ENCODE measurements around the gene SLC47A2.

SLC47A2 gene

DNA sequence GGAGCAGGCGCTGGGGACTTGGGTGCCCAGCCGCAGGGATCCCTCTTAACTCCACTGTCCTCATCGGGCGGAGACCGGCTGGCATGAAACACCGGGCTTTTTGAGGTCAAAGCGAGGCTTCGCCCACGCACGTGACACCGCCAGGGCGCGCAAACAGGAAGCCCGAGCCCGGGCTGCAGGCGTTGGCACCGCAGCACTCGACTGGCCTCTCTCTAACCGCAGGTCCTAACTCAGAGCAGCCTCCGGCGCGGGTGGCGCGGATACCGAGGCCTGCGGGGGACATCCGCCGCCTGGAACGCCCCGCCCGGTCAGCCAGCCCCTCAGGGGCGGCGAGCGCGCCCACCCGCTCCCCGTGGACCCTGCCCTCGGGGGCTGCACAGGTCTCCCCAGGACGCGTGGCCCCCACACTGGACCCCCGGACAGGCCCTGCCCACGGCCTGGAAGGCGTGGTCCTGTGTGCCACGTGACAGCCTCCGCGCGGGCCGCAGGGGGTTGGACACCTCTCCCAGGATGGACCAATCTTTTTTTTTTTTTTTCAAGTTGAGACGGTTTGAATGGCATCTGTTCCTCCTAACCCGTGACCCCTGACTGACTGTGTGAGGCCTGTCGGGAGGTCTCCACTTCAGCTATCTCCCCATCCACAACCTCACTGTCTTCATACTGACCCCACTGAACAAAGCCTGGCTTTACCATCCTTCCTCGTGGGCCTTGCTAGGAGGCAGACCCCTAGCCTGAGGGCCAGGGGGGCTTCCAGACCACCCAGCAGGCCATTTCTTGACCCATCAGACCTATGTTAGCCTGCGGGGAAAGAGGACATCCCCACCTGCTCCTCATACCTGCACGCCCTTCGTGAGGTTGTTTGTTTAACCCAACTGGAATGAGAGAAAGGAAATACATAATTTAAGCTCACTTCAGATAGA is 8.4 kb upstream of the SLC47A2 start:
- peaks cover 0 to 12% of the 10 kb centered on the region in 2 experiments for H3K27me3 ChIP-seq (ENCODE audit: control insufficient read depth in 1 of 2, insufficient read depth in 1 of 2, low read length in 2 of 2)
- no peak overlapping the region for H3K4me3 ChIP-seq (ENCODE audit: insufficient read depth in 1 of 2, low read depth in 1 of 2, low read length in 2 of 2)
- WGBS = 97% methylated on average over 55 of the region's 55 CpGs
- peaks cover 32% of the 10 kb centered on the region for H3K4me1 ChIP-seq (ENCODE audit: control insufficient read depth, insufficient read depth, low read depth, low read length)
- no peak for DNase-seq
- no peak overlapping the region for H4K8ac ChIP-seq (ENCODE audit: low read length)
- no peak overlapping the region for H2AK5ac ChIP-seq (ENCODE audit: low read length, severe bottlenecking)
- no peak overlapping the region for H3K14ac ChIP-seq (ENCODE audit: low read length in 2 of 2)
- no peak overlapping the region for H3K18ac ChIP-seq (ENCODE audit: low read depth in 1 of 2, low read length in 2 of 2)
- no peak overlapping the region for H3K27ac ChIP-seq (ENCODE audit: low read length, poor library complexity, severe bottlenecking)
- no peaks in the 10 kb centered on the region for H3K79me1 ChIP-seq (replicated peaks; ENCODE audit: low read length, poor library complexity, severe bottlenecking)
- H3K9me3 ChIP-seq (ENCODE audit: control insufficient read depth, low read length) = no peaks in the 10 kb centered on the region
- no peak overlapping the region for H2BK12ac ChIP-seq (ENCODE audit: low read length in 2 of 2)
- peak overlapping the region; percentile 29 for H4K91ac ChIP-seq (ENCODE audit: low read length)
- no peak overlapping the region for H3K4ac ChIP-seq (ENCODE audit: low read depth in 1 of 2, low read length in 2 of 2)
- H3K36me3 ChIP-seq (ENCODE audit: control insufficient read depth in 1 of 2, insufficient read depth in 2 of 2, low read depth in 1 of 2, low read length in 2 of 2) = peaks cover 0 to 3% of the 10 kb centered on the region in 2 experiments
- no peak overlapping the region for H2AFZ ChIP-seq (ENCODE audit: low read depth, low read length)
- no peak overlapping the region for H2BK5ac ChIP-seq (ENCODE audit: low read depth, low read length, poor library complexity, severe bottlenecking)
- H3K23ac ChIP-seq (ENCODE audit: low read length in 2 of 2) = no peak overlapping the region
- no peak overlapping the region for H2BK15ac ChIP-seq (ENCODE audit: low read depth, poor library complexity, severe bottlenecking)
- H2BK120ac ChIP-seq (ENCODE audit: low read depth, low read length) = no peak overlapping the region
- H3K4me2 ChIP-seq (ENCODE audit: low read length, poor library complexity, severe bottlenecking) = no peak overlapping the region
- H3K9ac ChIP-seq (ENCODE audit: low read length) = peak overlapping the region; percentile 13

DNA sequence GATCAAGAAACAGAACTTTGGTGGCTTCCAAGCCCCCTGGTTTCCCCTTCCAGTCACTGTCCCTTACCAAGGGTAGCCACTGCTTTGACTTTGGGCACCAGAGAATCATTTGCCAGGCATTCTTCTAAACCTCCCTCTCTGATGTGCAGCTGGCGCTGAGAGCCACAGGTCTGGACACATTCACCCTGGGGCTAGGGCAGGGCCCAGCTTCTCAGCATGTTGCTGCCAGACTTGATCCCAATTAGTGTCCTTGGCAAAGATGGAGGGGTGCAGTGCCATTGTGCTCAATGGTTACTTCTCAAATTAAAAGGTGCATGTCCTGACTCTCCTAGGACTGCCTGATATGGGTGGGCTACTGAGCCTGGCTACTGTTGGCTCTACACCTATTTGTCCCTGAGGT is 7.6 kb upstream of the SLC47A2 start:
- Histone ChIP-seq H3K4me3 (ENCODE audit: insufficient read depth in 1 of 2, low read depth in 1 of 2, low read length in 2 of 2) (no peak overlapping the region), H4K91ac (ENCODE audit: low read length) (no peak overlapping the region), H3K18ac (ENCODE audit: low read depth in 1 of 2, low read length in 2 of 2) (no peak overlapping the region), H2BK120ac (ENCODE audit: low read depth, low read length) (no peak overlapping the region), H4K8ac (ENCODE audit: low read length) (no peak overlapping the region), H3K4me1 (ENCODE audit: control insufficient read depth, insufficient read depth, low read depth, low read length) (peaks cover 35% of the 10 kb centered on the region), H3K27me3 (ENCODE audit: control insufficient read depth in 1 of 2, insufficient read depth in 1 of 2, low read length in 2 of 2) (peaks cover 0 to 15% of the 10 kb centered on the region in 2 experiments), H2AFZ (ENCODE audit: low read depth, low read length) (no peak overlapping the region), H2BK15ac (ENCODE audit: low read depth, poor library complexity, severe bottlenecking) (no peak overlapping the region), H3K36me3 (ENCODE audit: control insufficient read depth in 1 of 2, insufficient read depth in 2 of 2, low read depth in 1 of 2, low read length in 2 of 2) (peaks cover 0 to 3% of the 10 kb centered on the region in 2 experiments), H3K23ac (ENCODE audit: low read length in 2 of 2) (no peak overlapping the region), H2BK5ac (ENCODE audit: low read depth, low read length, poor library complexity, severe bottlenecking) (no peak overlapping the region), H3K4me2 (ENCODE audit: low read length, poor library complexity, severe bottlenecking) (no peak overlapping the region), H2BK12ac (ENCODE audit: low read length in 2 of 2) (peak overlapping the region in 1 of 2 experiments; percentile 18), H3K9me3 (ENCODE audit: control insufficient read depth, low read length) (no peaks in the 10 kb centered on the region), H3K14ac (ENCODE audit: low read length in 2 of 2) (no peak overlapping the region), H3K9ac (ENCODE audit: low read length) (no peak overlapping the region), H3K79me1 (replicated peaks; ENCODE audit: low read length, poor library complexity, severe bottlenecking) (no peaks in the 10 kb centered on the region), H2AK5ac (ENCODE audit: low read length, severe bottlenecking) (no peak overlapping the region), H3K27ac (ENCODE audit: low read length, poor library complexity, severe bottlenecking) (no peak overlapping the region), H3K4ac (ENCODE audit: low read depth in 1 of 2, low read length in 2 of 2) (no peak overlapping the region)
- WGBS = 100% methylated on average over 1 of the region's 1 CpG
- DNase-seq = no peak

DNA sequence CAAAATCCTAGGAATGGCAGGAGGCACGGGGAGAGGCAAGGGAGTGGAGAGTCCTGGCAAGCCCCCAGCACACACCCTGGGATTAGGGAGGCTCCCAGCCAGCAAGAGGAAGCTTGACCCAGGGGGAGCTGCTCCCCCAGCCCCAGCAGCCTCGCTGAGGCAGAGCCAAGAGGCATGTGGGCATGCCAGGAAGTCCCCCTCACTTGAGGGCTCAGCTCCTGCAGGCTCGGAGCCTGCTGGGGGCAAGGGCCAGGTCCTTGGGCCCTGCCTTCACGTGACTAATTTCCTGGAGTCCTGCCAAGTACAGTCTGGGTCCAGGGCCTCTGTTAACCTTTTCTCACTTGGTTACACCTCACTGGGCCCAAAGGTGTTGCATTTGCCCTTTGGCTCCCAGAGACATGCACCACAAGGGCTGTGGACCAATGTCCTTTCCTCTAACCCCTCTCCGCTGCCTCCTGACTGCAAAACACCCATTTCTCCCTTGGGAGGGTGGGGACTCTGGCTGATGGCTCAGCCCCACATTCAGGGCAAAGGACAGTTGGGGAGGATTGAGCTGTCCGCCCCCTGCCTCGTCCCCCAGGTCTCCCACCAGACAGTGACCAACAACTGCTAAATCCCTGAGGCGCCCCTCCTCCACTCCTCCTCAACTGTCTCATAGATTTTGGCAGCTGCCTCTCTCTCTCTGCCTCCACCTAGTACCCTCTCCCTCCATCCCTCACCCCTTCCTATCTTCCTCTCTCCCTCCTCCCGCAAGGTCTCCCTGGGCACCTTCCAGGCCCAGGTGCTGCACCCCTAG is 4.4 kb upstream of the SLC47A2 start:
- no peak overlapping the region for H2BK15ac ChIP-seq (ENCODE audit: low read depth, poor library complexity, severe bottlenecking)
- H3K27me3 ChIP-seq (ENCODE audit: control insufficient read depth in 1 of 2, insufficient read depth in 1 of 2, low read length in 2 of 2) = peaks cover 7 to 37% of the 10 kb centered on the region in 2 experiments
- peak overlapping the region; percentile 10 for H3K4me2 ChIP-seq (ENCODE audit: low read length, poor library complexity, severe bottlenecking)
- H2AK5ac ChIP-seq (ENCODE audit: low read length, severe bottlenecking) = peak overlapping the region; percentile 50
- no peak overlapping the region for H4K91ac ChIP-seq (ENCODE audit: low read length)
- peaks cover 34% of the 10 kb centered on the region for H3K4me1 ChIP-seq (ENCODE audit: control insufficient read depth, insufficient read depth, low read depth, low read length)
- H2BK5ac ChIP-seq (ENCODE audit: low read depth, low read length, poor library complexity, severe bottlenecking) = no peak overlapping the region
- no peak overlapping the region for H3K23ac ChIP-seq (ENCODE audit: low read length in 2 of 2)
- no peak overlapping the region for H3K18ac ChIP-seq (ENCODE audit: low read depth in 1 of 2, low read length in 2 of 2)
- H2AFZ ChIP-seq (ENCODE audit: low read depth, low read length) = no peak overlapping the region
- no peak overlapping the region for H4K8ac ChIP-seq (ENCODE audit: low read length)
- WGBS = 70% methylated on average over 9 of the region's 9 CpGs
- H3K36me3 ChIP-seq (ENCODE audit: control insufficient read depth in 1 of 2, insufficient read depth in 2 of 2, low read depth in 1 of 2, low read length in 2 of 2) = no peaks in the 10 kb centered on the region
- no peaks in the 10 kb centered on the region for H3K9me3 ChIP-seq (ENCODE audit: control insufficient read depth, low read length)
- H3K27ac ChIP-seq (ENCODE audit: low read length, poor library complexity, severe bottlenecking) = no peak overlapping the region
- no peak overlapping the region for H3K9ac ChIP-seq (ENCODE audit: low read length)
- H3K79me1 ChIP-seq (replicated peaks; ENCODE audit: low read length, poor library complexity, severe bottlenecking) = no peaks in the 10 kb centered on the region
- no peak overlapping the region for H2BK12ac ChIP-seq (ENCODE audit: low read length in 2 of 2)
- no peak overlapping the region for H3K14ac ChIP-seq (ENCODE audit: low read length in 2 of 2)
- H2BK120ac ChIP-seq (ENCODE audit: low read depth, low read length) = no peak overlapping the region
- DNase-seq = no peak
- no peak overlapping the region for H3K4ac ChIP-seq (ENCODE audit: low read depth in 1 of 2, low read length in 2 of 2)
- no peak overlapping the region for H3K4me3 ChIP-seq (ENCODE audit: insufficient read depth in 1 of 2, low read depth in 1 of 2, low read length in 2 of 2)

DNA sequence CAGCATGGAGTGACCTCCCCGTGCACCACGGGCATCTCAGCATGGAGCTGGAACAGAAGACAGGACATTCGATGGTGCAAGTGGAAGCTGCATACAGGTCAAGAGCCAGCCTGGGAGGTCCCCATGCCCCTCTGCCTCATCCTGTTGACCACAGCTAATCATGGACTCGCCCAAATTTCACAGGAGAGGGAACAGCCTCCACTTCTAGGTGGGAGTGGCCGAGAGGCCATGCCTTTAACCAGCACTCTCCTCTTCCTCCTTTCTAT is 3.8 kb upstream of the SLC47A2 start:
- Histone ChIP-seq H2BK15ac (ENCODE audit: low read depth, poor library complexity, severe bottlenecking) (no peak overlapping the region), H3K4me3 (ENCODE audit: insufficient read depth in 1 of 2, low read depth in 1 of 2, low read length in 2 of 2) (no peak overlapping the region), H3K23ac (ENCODE audit: low read length in 2 of 2) (no peak overlapping the region), H3K79me1 (replicated peaks; ENCODE audit: low read length, poor library complexity, severe bottlenecking) (no peaks in the 10 kb centered on the region), H4K8ac (ENCODE audit: low read length) (no peak overlapping the region), H2AFZ (ENCODE audit: low read depth, low read length) (no peak overlapping the region), H3K27ac (ENCODE audit: low read length, poor library complexity, severe bottlenecking) (no peak overlapping the region), H2BK12ac (ENCODE audit: low read length in 2 of 2) (no peak overlapping the region), H4K91ac (ENCODE audit: low read length) (no peak overlapping the region), H2BK120ac (ENCODE audit: low read depth, low read length) (no peak overlapping the region), H2AK5ac (ENCODE audit: low read length, severe bottlenecking) (no peak overlapping the region), H3K14ac (ENCODE audit: low read length in 2 of 2) (no peak overlapping the region), H2BK5ac (ENCODE audit: low read depth, low read length, poor library complexity, severe bottlenecking) (no peak overlapping the region), H3K4me1 (ENCODE audit: control insufficient read depth, insufficient read depth, low read depth, low read length) (peaks cover 34% of the 10 kb centered on the region), H3K9me3 (ENCODE audit: control insufficient read depth, low read length) (no peaks in the 10 kb centered on the region), H3K4ac (ENCODE audit: low read depth in 1 of 2, low read length in 2 of 2) (no peak overlapping the region), H3K27me3 (ENCODE audit: control insufficient read depth in 1 of 2, insufficient read depth in 1 of 2, low read length in 2 of 2) (peaks cover 7 to 37% of the 10 kb centered on the region in 2 experiments), H3K9ac (ENCODE audit: low read length) (no peak overlapping the region), H3K18ac (ENCODE audit: low read depth in 1 of 2, low read length in 2 of 2) (no peak overlapping the region), H3K36me3 (ENCODE audit: control insufficient read depth in 1 of 2, insufficient read depth in 2 of 2, low read depth in 1 of 2, low read length in 2 of 2) (no peaks in the 10 kb centered on the region), H3K4me2 (ENCODE audit: low read length, poor library complexity, severe bottlenecking) (no peak overlapping the region)
- 76% methylated on average over 5 of the region's 5 CpGs for WGBS
- no peak for DNase-seq

Measured in mesenchymal stem cell (in vitro differentiated cells and primary cell).